Measurements from ENCODE around the gene G3BP1.

G3BP1 gene

DNA sequence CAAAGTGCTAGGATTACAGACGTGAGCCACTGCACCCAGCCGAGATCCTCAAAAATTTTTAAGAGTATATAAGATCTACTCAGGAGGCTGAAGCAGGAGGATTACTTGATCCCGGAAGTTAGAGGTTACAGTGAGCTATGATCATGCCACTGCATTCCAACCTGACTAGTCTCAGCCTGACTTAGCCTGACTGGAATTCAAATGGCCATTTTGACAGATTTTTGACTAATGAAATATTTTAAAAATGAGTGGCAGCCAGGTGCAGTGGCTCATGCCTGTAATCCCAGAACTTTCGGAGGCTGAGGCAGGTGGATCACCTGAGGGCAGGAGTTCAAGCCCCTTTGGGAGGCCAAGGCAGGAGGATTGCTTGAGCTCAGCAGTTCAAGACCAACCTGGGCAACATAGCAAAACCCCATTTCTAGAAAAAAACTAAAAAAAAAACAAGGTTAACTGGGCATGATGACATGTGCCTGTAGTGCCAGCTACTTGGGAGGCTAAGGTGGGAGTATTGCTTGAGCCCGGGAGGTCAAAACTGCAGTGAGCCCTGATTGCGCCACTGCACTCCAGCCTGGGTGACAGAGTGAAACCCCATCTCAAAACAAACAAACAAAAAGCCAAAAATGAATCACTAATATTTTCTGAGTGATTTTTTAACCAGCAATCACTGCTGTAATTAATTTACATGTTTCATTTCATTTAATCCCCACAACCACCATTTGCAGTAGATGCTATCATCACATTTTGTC lies 29.9 kb upstream of the G3BP1 start:
- no peak overlapping the region for H3K27ac Mint-ChIP-seq
- no peaks in the 10 kb centered on the region for H3K9me3 Mint-ChIP-seq
- no peak overlapping the region for H3K4me3 Mint-ChIP-seq
- DNase-seq (ENCODE audit: low spot score) = no peak
- no peaks in the 10 kb centered on the region for H3K27me3 Mint-ChIP-seq (ENCODE audit: low read depth)
- peaks cover 34% of the 10 kb centered on the region for H3K36me3 Mint-ChIP-seq (ENCODE audit: low read depth)
- H3K4me1 Mint-ChIP-seq (ENCODE audit: low read depth) = peaks cover 32% of the 10 kb centered on the region

DNA sequence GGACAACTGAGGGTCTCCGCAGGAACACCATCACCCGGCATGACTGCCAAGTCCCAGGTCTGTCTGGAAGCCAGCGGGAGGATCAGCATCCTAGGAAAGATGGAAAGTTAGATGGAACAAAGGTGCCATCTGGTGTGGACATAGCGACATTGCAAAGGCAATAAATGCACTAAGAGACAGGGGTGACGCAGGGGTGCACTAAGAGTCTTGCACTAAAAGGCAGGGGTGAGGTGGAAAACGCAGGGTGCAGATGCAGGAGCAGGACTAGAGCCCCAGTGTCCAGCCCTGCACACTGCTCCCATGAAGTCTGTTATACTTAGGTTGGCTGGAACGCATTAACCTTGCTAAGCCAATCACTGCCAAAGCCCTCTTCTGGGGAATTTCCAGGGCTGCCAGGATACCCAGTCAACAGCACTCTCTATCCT lies 28.9 kb upstream of the G3BP1 start:
- peaks cover 34% of the 10 kb centered on the region for H3K4me1 Mint-ChIP-seq (ENCODE audit: low read depth)
- DNase-seq (ENCODE audit: low spot score) = no peak
- no peaks in the 10 kb centered on the region for H3K9me3 Mint-ChIP-seq
- no peaks in the 10 kb centered on the region for H3K27me3 Mint-ChIP-seq (ENCODE audit: low read depth)
- no peak overlapping the region for H3K27ac Mint-ChIP-seq
- H3K4me3 Mint-ChIP-seq = no peak overlapping the region
- peaks cover 34% of the 10 kb centered on the region for H3K36me3 Mint-ChIP-seq (ENCODE audit: low read depth)

DNA sequence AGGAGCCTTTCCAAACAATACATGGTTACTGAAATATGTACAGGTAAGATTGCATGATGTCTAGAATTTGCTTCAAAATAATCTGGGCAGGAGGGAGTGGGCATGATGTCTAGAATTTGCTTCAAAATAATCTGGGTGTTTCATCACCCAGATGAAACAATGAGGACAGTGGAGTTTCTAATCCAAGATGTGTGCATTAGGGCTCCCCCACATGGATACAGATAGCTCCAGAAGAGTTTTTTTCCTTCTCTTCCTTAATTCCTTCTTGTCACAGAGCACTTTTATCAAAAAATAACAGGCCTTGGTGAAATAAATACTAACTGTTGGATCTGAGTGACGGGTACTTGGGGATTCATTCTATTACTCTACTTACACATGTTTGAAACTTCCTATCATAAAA lies 28.2 kb upstream of the G3BP1 start:
- H3K27me3 Mint-ChIP-seq (ENCODE audit: low read depth) = no peaks in the 10 kb centered on the region
- H3K9me3 Mint-ChIP-seq = no peaks in the 10 kb centered on the region
- H3K4me1 Mint-ChIP-seq (ENCODE audit: low read depth) = peaks cover 34% of the 10 kb centered on the region
- no peak overlapping the region for H3K27ac Mint-ChIP-seq
- no peak for DNase-seq (ENCODE audit: low spot score)
- H3K4me3 Mint-ChIP-seq = no peak overlapping the region
- H3K36me3 Mint-ChIP-seq (ENCODE audit: low read depth) = peaks cover 34% of the 10 kb centered on the region

DNA sequence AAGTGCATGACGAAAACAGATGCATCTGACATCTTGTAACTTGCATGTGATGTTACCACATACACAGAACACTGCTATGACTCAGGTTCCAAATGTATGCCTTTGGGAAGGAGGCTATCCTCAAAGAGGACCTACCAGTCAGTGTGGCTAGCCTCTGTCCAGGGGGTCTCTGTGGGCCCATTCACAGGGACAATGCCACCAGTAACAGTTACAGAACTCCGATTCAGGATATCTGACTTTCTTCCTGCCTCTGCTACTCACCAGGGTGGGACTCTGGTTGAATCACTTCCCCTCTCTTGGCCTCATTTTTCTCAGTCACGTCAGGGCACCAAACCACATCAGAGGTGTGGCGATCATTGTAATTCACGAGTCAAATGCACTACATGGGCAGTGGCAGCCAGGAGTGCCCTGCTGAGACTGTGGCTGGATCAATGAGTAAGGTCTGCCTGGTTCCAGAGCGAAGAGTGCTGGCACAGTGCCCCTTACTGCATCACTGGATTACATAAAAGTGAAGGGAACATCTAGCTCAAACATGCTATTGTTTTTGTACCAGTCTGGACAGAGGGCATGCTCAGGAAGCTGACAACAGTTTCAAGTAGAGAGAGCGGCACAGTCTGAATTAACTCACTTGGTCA lies 26.6 kb upstream of the G3BP1 start:
- DNase-seq (ENCODE audit: low spot score) = peak; percentile 42
- H3K36me3 Mint-ChIP-seq (ENCODE audit: low read depth) = peaks cover 37% of the 10 kb centered on the region

DNA sequence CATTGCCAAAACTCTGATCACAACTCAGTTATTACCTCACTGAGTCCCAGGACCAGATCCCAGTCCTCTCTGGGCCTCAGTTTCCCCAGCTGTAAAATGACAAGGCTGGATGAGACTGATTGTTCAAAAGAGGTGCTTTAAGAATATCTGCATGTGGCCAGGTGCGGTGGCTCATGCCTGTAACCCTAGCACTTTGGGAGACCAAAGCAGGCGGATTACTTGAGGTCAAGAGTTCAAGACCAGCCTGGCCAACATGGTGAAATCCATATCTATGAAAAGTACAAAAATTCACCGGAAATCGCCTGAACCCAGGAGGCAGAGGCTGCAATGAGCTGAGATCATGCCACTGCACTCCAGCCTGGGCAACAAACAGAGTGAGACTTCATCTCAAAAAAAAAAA lies 21.6 kb upstream of the G3BP1 start:
- Mint-ChIP-seq H3K27me3 (ENCODE audit: low read depth) (no peaks in the 10 kb centered on the region), H3K4me3 (peak overlapping the region; percentile 64), H3K9me3 (no peaks in the 10 kb centered on the region), H3K36me3 (ENCODE audit: low read depth) (peaks cover 24% of the 10 kb centered on the region), H3K4me1 (ENCODE audit: low read depth) (peaks cover 31% of the 10 kb centered on the region), H3K27ac (peak overlapping the region; percentile 80)
- no peak for DNase-seq (ENCODE audit: low spot score)

More for the DNA sequence above, 26.6 kb upstream of the G3BP1 start:
- peak overlapping the region; percentile 69 for H3K27ac Mint-ChIP-seq
- H3K9me3 Mint-ChIP-seq = no peaks in the 10 kb centered on the region
- no peaks in the 10 kb centered on the region for H3K27me3 Mint-ChIP-seq (ENCODE audit: low read depth)
- peaks cover 42% of the 10 kb centered on the region for H3K4me1 Mint-ChIP-seq (ENCODE audit: low read depth)
- peak overlapping the region; percentile 65 for H3K4me3 Mint-ChIP-seq

DNA sequence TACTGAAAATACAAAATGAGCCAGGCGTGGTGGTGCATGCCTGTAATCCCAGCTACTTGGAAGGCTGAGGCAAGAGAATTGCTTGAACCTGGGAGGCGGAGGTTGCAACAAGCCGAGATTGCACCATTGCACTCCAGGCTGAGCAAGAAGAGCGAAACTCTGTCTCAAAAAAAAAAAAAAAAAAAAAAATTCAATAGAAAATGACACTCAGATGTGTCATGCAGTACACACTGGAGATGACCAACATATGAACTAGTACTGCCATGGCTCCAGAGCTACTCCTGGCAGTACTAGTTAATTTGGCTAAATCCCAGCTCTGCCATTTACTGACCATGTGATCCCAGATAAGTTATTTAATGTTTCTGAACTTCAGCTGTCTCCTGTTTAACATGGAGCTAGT lies 20.7 kb upstream of the G3BP1 start:
- Mint-ChIP-seq H3K27ac (no peak overlapping the region), H3K27me3 (ENCODE audit: low read depth) (no peaks in the 10 kb centered on the region), H3K4me1 (ENCODE audit: low read depth) (peaks cover 26% of the 10 kb centered on the region), H3K9me3 (no peaks in the 10 kb centered on the region), H3K4me3 (no peak overlapping the region), H3K36me3 (ENCODE audit: low read depth) (peaks cover 19% of the 10 kb centered on the region)
- no peak for DNase-seq (ENCODE audit: low spot score)

DNA sequence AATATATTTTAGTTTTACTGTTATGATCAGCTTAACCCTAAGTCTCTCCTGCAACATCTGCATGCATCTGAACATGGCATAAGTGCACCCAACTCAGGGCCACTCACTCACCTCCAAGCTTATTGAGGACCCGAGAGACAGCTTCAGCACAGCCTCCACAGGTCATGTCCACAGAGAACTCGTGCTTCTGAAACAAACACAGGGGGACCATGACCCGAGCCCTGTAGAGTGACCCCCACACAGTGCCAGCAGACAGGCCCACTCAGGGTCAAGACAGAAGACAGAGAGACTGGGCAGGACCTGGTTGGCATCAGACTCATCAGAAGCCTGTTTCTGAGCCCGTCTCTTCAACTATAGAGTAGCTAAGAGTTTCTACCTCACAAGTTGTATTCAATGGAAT lies 20.2 kb upstream of the G3BP1 start:
- Mint-ChIP-seq H3K4me3 (no peak overlapping the region), H3K27ac (no peak overlapping the region), H3K27me3 (ENCODE audit: low read depth) (no peaks in the 10 kb centered on the region), H3K4me1 (ENCODE audit: low read depth) (peaks cover 26% of the 10 kb centered on the region), H3K9me3 (no peaks in the 10 kb centered on the region), H3K36me3 (ENCODE audit: low read depth) (peaks cover 17% of the 10 kb centered on the region)
- no peak for DNase-seq (ENCODE audit: low spot score)

DNA sequence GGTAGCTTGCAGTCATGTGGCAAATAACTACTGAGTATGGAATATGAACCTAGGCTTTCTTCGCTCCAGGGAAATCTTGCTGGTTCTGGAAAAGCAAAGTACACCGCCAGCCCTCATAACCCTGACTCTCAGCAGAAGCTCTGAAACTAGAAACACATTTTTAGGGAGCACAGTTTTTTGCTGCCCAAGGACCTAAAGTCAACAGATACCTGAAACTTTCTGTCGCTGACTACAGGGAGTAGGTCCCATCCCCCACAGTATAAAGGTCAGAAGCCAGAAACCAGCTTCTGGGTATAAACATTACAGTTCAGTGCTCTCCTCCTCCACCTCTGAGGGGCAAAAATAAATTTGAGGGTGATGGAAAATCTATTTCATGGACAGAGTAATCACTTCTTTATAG lies 16.4 kb upstream of the G3BP1 start:
- Mint-ChIP-seq H3K27ac (no peak overlapping the region), H3K36me3 (ENCODE audit: low read depth) (peaks cover 17% of the 10 kb centered on the region)
- DNase-seq (ENCODE audit: low spot score) = no peak

DNA sequence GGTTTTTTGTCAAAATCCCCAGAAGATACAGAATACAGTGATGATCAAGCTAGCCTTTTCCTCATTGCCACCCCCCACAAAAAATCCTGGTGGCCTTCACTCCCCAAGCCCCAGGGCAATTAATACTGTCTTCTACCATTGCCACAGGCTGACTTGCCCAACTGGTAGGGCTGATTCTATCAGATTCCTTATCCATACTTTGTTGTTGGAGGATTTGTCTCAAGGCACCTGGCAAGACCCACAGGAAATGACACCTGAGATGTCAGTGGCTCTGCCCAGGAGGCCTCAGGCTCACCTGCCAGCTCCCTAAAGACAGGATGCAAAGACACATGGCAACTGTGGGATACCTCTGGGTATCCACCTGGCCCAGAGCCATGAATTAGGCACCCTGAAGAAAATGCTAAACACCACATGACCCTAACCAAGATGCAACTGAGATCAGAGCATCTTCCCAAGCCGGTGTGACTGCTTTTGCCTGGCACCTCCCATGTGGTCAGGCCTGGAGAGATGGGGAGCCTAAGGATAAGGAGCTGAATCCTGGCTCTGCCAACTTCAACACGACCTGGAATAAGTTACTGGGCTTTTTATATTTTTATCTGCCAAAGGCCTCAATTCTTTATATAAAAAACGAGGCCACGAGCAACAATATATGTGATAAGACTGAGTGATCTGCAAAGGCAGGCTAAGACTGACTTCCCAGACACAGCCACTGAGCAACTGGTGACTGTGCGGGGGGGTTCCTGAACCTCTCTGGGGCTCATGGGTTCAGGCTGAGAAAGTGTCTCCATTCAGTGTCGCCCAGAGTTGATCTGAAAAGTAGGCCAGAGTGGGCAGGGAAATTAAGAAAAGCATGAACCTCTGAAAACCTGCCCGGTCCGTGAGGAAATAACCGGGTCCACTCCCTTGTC lies 14.3 kb upstream of the G3BP1 start:
- Mint-ChIP-seq H3K27me3 (ENCODE audit: low read depth) (no peaks in the 10 kb centered on the region), H3K4me3 (peak overlapping the region; percentile 96), H3K27ac (peak overlapping the region; percentile 94), H3K36me3 (ENCODE audit: low read depth) (peaks cover 16% of the 10 kb centered on the region), H3K4me1 (ENCODE audit: low read depth) (peaks cover 32% of the 10 kb centered on the region), H3K9me3 (no peaks in the 10 kb centered on the region)
- no peak for DNase-seq (ENCODE audit: low spot score)

More for the DNA sequence above, 16.4 kb upstream of the G3BP1 start:
- no peak overlapping the region for H3K4me3 Mint-ChIP-seq
- H3K27me3 Mint-ChIP-seq (ENCODE audit: low read depth) = no peaks in the 10 kb centered on the region
- H3K9me3 Mint-ChIP-seq = no peaks in the 10 kb centered on the region
- peaks cover 32% of the 10 kb centered on the region for H3K4me1 Mint-ChIP-seq (ENCODE audit: low read depth)

DNA sequence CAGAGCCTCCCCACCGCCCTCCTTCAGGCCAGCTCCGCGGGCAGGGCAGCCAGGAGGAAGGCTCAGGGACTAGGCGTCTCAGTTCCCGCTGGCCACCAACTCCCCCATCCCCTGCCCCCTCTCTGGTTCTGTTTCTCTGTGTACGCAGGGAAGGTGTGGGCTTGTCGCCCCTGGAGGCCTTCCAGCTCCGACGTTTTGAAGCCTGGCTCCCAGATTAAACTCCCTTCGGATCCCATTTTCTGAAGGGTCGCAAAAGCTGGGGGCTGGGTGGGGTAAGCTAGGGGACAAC lies 13.7 kb upstream of the G3BP1 start:
- peak overlapping the region; percentile 96 for H3K4me3 Mint-ChIP-seq
- peaks cover 2% of the 10 kb centered on the region for H3K27me3 Mint-ChIP-seq (ENCODE audit: low read depth)
- DNase-seq (ENCODE audit: low spot score) = no peak
- peak overlapping the region; percentile 94 for H3K27ac Mint-ChIP-seq
- peaks cover 11% of the 10 kb centered on the region for H3K36me3 Mint-ChIP-seq (ENCODE audit: low read depth)
- no peaks in the 10 kb centered on the region for H3K9me3 Mint-ChIP-seq
- H3K4me1 Mint-ChIP-seq (ENCODE audit: low read depth) = peaks cover 32% of the 10 kb centered on the region

DNA sequence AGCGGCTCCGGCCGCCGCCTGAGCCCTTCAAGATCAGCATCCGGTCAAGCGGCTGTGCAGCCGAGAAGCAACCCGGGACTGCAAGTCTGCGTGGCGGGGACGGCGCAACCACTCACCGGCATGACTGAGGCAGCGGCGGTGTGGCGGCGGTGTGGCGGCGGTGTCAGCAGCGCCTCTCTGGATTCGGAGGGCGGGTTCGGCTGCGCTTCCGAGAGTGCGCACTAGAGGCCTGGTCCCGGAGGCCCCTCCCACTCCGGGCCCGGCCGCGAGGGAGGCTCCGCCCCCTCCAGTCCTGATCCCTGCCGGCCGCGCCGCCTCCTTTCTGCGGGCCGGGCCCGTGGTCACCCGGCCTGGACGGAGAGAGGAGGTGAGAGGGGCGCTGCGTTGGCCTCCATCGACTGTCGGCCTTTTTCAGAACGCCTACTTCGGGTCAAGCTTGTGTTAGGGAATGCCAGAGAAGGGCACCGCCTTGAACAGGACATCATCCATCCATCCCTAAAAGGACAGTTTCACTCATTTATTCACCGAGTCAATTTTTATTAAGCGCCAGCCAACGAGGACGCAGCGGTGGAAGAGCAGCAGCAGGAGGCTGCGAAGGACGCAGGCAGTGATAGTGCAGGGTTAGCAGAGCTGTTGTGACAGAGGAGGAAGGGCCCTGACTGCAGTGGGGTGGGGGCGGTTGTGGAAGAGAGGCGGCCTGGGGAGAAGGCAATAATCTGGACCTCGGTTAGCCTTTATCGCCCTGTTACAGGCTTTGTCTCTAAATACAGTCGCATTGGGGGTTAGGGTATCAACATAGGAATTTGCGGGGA lies 13.1 kb upstream of the G3BP1 start, which contains the start of gene ATOX1:
Gene ATOX1 (minus strand): TSS at position 202 of the 812 bp plus-strand sequence. CDS start 80 bp downstream, at position 122.
- Mint-ChIP-seq H3K9me3 (no peaks in the 10 kb centered on the region), H3K36me3 (ENCODE audit: low read depth) (peaks cover 7% of the 10 kb centered on the region), H3K27ac (peak within 1 kb of the TSS; percentile 94), H3K4me1 (ENCODE audit: low read depth) (peaks cover 32% of the 10 kb centered on the region), H3K27me3 (ENCODE audit: low read depth) (peaks cover 2% of the 10 kb centered on the region), H3K4me3 (peak within 1 kb of the TSS; percentile 96)
- peak; percentile 92 for DNase-seq (ENCODE audit: low spot score)

DNA sequence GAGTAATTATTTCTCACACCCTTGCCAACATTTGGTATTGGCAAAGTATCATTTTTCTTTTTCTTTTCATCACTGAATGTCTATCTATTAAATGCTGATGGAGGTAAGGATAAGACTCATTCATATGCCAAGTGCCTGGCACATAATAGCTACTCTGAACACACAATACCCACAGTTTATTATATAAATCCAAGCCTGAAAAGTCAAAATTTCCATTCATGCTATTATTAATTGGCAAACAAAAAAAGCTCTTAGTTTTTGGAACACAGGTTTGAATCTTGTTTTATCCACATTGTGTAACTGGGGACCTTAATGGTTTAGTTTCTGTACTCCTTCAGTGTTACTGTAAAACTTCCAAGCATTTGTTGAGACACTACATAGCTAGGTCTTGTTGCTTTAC lies 7.0 kb upstream of the G3BP1 start:
- DNase-seq (ENCODE audit: low spot score) = no peak
- Mint-ChIP-seq H3K27ac (no peak overlapping the region), H3K27me3 (ENCODE audit: low read depth) (peaks cover 2% of the 10 kb centered on the region), H3K9me3 (no peaks in the 10 kb centered on the region), H3K4me3 (no peak overlapping the region), H3K36me3 (ENCODE audit: low read depth) (no peaks in the 10 kb centered on the region), H3K4me1 (ENCODE audit: low read depth) (peaks cover 2% of the 10 kb centered on the region)

DNA sequence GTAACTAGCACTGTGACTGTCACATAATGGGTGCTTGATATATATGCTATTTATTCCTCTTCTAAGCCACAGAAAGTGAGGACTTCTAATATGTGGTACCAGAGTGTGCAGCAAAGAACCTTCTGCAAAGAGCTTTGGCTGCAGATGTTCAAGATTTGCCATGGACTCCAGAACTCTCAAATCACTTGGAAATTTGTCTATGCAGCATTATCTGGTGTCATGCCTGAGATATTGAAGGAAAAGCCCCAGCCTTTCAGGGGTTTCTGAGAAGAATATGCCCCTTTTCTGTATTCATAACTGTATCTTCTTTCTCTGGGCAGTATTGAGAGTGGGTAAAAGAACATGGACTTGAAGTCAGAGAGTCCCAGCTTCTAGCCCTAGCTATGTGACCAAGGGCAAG lies 4.8 kb upstream of the G3BP1 start:
- H3K4me1 Mint-ChIP-seq (ENCODE audit: low read depth) = peaks cover 7% of the 10 kb centered on the region
- no peak overlapping the region for H3K27ac Mint-ChIP-seq

More for the DNA sequence above, 4.8 kb upstream of the G3BP1 start:
- Mint-ChIP-seq H3K36me3 (ENCODE audit: low read depth) (no peaks in the 10 kb centered on the region), H3K27me3 (ENCODE audit: low read depth) (peaks cover 2% of the 10 kb centered on the region), H3K4me3 (no peak overlapping the region), H3K9me3 (no peaks in the 10 kb centered on the region)
- no peak for DNase-seq (ENCODE audit: low spot score)

Measured in T-helper 2 cell treated with Interferon-gamma antibody and Interleukin-4, amounts not matched to agents 5 μg/mL and 100 μg/mL, for 36 hours (primary cell).